GM12864 (cell line): ENCODE measurements around the gene PRELID1.

Experiments used
- DNase-seq: peaks from one replicate; pipeline ENCODE4 v3.0.0-alpha.2; 2011; ENCODE audit warnings: low read depth
- H3K4me3 ChIP-seq: 2 replicates; pipeline ENCODE4 v1.5.1; 2011; ENCODE audit warnings: mild to moderate bottlenecking, low read depth, low read length, control low read depth
- TF ChIP-seq, protein P1 (sequence below): IDR thresholded peaks from 2 replicates; pipeline ENCODE4 v1.5.1; 2011; ENCODE audit warnings: low read depth, mild to moderate bottlenecking, moderate library complexity, low read length, control low read depth, inconsistent platforms; ENCODE audit errors: missing control alignments

Gene PRELID1

DNA sequence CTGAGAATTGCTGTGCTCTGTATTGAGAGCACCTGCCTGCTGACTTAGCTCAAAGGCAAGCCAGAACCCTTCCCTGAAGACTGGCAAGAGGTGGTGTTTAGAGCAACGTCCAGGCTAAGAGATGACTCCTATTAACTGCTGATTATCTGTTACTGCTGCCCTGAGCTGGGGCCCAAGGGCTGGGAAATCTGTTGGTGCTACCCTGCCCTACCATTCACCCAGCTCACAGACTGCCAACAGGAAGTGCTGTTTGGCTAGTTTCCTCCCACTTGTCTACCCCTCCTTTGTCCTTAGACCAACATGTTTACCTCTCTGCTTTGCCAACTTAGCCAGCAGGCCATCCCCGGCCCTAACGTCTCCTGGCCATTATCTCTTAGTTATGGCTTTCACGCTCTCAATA lies 7.0 kb upstream of the PRELID1 start:
- DNase-seq: no peak
- no peak overlapping the region for H3K4me3 ChIP-seq
- TF ChIP-seq, protein P1, sequence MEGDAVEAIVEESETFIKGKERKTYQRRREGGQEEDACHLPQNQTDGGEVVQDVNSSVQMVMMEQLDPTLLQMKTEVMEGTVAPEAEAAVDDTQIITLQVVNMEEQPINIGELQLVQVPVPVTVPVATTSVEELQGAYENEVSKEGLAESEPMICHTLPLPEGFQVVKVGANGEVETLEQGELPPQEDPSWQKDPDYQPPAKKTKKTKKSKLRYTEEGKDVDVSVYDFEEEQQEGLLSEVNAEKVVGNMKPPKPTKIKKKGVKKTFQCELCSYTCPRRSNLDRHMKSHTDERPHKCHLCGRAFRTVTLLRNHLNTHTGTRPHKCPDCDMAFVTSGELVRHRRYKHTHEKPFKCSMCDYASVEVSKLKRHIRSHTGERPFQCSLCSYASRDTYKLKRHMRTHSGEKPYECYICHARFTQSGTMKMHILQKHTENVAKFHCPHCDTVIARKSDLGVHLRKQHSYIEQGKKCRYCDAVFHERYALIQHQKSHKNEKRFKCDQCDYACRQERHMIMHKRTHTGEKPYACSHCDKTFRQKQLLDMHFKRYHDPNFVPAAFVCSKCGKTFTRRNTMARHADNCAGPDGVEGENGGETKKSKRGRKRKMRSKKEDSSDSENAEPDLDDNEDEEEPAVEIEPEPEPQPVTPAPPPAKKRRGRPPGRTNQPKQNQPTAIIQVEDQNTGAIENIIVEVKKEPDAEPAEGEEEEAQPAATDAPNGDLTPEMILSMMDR: no peak

DNA sequence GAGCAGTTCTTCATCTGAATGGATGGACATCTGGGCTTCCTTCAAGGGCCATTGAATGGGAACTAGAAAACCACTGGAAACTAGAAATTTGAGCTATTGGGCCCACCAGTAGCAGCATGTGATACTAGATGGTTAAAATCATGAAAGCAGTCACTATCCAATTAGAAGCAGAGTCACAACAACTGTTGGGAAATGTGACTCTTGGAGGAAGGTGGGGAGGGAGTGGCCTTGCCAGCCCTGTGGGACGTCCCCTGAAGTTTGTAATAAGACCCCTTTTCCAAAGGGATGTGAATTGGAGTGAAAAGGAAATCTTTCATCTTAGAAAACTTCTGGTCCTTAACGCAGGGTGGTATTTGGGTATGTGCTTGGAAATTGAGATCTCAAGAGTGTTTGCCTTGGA lies 5.7 kb upstream of the PRELID1 start:
- H3K4me3 ChIP-seq: no peak overlapping the region
- no peak for DNase-seq
- TF ChIP-seq, protein P1: no peak

DNA sequence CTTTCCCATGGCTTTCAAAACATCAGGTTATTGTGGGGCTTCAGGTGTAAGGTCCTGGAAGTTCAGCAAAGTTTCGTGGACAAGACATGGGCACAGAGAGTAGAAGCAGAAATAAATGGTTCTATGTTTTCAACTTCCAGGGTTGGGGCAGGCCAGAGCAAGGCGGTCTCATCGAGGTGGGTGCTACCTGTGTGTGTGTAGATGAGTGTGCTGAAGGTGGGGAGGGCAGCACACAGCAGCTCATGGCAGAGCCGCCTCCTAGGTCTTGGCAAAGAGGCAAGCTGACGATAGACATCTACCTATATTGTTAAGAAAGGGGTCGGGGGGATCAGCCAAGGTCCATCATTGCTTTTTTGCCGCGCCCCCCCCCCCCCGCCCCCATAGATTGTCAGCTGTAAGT lies 3.9 kb upstream of the PRELID1 start:
- no peak overlapping the region for H3K4me3 ChIP-seq
- no peak for DNase-seq
- TF ChIP-seq, protein P1: no peak

DNA sequence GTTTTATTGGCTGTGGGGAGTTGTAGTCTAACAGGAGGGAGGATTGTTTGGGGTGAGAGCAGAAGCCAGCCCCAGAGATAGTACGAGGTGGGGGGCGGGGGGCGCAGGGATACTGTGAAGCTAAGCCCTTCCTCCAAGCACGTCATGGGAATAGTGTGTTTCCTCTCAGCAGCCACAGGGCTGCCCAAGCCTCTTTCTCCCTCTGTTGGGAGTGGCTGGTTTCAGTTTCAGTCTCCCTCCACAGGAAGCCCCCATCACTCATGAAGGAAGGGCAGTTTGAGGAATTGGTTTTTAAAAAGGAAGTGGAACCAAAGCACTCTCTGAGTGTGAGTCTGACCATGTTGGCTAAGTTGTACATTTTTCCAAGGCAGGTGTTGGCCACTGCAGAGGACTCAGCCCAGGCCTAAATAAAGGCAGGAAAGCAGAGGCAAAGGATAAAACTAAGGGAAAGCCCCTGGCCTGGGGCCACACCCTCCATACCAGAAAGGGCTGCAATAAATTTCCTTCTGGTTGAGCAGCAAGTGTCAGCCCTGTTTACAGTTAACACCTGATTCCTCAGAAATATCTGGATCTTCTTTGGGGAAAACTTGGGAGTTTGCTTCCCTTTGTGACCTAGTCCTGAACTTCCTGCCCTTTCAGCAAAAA lies 3.2 kb upstream of the PRELID1 start:
- no peak for DNase-seq
- no peak overlapping the region; the same call in 1 of the 2 replicates for H3K4me3 ChIP-seq

DNA sequence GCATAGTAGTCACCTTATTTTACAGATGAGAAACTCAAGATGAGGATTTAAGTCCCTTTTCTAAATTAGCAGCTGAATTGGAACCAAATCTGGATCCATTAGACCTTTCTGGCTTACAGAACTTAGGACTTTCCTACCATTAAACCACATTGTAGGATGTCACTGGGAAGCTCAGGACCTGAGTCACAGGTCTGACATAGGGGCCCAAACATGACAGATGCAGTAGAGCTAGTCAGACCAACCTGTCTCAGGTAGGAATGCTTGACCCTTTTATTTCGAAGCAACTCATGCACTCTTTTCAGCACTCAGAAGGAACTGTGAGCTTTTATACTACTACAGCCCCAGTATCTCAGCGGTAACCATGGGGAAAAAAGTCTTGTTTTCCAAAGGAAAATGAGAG lies 2.6 kb upstream of the PRELID1 start:
- TF ChIP-seq, protein P1: no peak
- no peak overlapping the region; the same call in 1 of the 2 replicates for H3K4me3 ChIP-seq
- no peak for DNase-seq

More for the DNA sequence above, 3.2 kb upstream of the PRELID1 start:
- TF ChIP-seq, protein P1: no peak

DNA sequence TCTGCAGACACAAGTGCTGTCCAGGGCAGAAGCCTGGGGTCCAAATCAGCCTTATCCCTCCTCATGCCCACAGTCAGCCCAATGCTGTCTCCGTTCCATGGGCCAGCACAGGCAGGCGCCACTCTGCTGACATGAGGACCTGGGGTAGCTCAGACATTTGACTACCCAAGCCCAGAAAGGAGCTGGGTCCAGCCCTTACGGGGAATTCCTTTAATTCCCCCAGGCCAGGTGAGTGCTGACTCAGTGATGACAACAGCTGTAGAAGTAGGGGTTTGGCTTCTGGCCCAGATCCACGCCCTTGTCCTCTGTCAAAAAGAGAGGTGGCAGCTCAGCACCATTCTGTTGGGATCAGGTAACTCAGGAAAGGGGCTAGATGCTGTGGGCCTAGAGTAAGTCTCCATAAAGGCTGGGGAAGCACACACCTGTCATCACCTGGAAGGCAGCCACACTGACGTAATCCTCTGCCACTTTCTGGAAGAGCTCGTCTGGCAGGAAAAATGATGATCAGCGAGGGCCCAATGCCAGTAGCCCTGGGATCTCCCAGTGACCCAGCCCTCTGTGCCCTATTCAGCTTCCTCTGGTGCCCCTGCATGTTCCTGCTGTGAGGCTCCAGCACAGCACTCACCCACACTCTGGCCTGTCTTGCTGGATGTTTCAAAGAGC lies 2.0 kb upstream of the PRELID1 start:
- DNase-seq: no peak
- no peak overlapping the region; the same call in 1 of the 2 replicates for H3K4me3 ChIP-seq
- TF ChIP-seq, protein P1: no peak
